HepG2 (cell line): ENCODE measurements around the gene SNAP25. TPM values are rescaled to one million over a fixed set of nuclear protein-coding genes. Genes with fewer than 3 reads are reported as not detected.

ENCODE experiments used
- ATAC-seq: fragments of 200-7000 bp; cut with Tn5 transposase; 3 replicates; pipeline ENCODE4 v1.9.1; 2020; ENCODE audit warnings: mild to moderate bottlenecking, moderate library complexity
- BruUV-seq: library from RNA; stranded (reverse); fragments of 400-500 nt; replicated peaks from 2 replicates; lab custom pipeline; 2021; lab: Mats Ljungman, UMichigan
- CTCF ChIA-PET: fragments of 300-600 bp; formaldehyde crosslinking; extraction: SDS; loops from one replicate; lab custom pipeline; 2021; ENCODE audit warnings: low total read pairs, inconsistent platforms, low intra/inter-chr PET ratio; lab: Yijun Ruan, JAX
- POLR2A ChIA-PET: fragments of 350-600 bp; sonication (Branson Sonifier 250); formaldehyde crosslinking; loops from one replicate; lab custom pipeline; 2020; ENCODE audit warnings: antibody characterized with exemption, inconsistent platforms; lab: Yijun Ruan, JAX
- DNase-seq: peaks from one replicate; pipeline ENCODE4 v3.0.0-alpha.2; 2015; ENCODE audit warnings: low spot score
- FAIRE-seq: peaks from 3 replicates; lab custom pipeline; 2011; peaks lifted over from hg19 to GRCh38; lab: Jason Lieb, UNC
- H2AFZ ChIP-seq: one replicate; pipeline ENCODE4 v1.6.1; 2011; ENCODE audit warnings: low read length, inconsistent platforms
- H3K27ac ChIP-seq: fragments of 300-600 bp; 3 replicates; pipeline ENCODE4 v1.8.0; 2011; ENCODE audit warnings: mixed run types, mild to moderate bottlenecking, mixed read lengths, low read length, inconsistent platforms; ENCODE audit not compliant: insufficient read depth; ENCODE audit errors: extremely low read length
- H3K27me3 ChIP-seq, 2 experiments: fragments of 200-600 bp in 1 of 2; 2 replicates in 1 of 2; 3 replicates in 1 of 2; pipeline versions ENCODE4 v1.6.0 to v1.8.0; 2011; ENCODE audit warnings: low read length in 2 of 2, mild to moderate bottlenecking in 2 of 2, moderate library complexity in 2 of 2, inconsistent platforms in 1 of 2; ENCODE audit not compliant: insufficient read depth in 2 of 2, control insufficient read depth in 1 of 2
- H3K36me3 ChIP-seq, 2 experiments: fragments of 200-600 bp in 1 of 2; replicated peaks in 1 of 2; 2 replicates in 1 of 2; 3 replicates in 1 of 2; pipeline versions ENCODE4 v1.5.1 to v1.8.0; 2011; ENCODE audit warnings: low read length in 2 of 2, inconsistent platforms in 1 of 2; ENCODE audit not compliant: insufficient read depth in 2 of 2, control insufficient read depth in 1 of 2
- H3K4me1 ChIP-seq: 2 replicates; pipeline ENCODE4 v1.5.1; 2012; ENCODE audit warnings: low read length, inconsistent platforms; ENCODE audit not compliant: insufficient read depth
- H3K4me2 ChIP-seq: 2 replicates; pipeline ENCODE4 v1.6.0; 2011; ENCODE audit warnings: low read depth, low read length, inconsistent platforms
- H3K4me3 ChIP-seq, 3 experiments: fragments of 200-600 bp in 1 of 3; sonication (generic), shearing (Covaris generic) in 1 of 3; replicated peaks in 1 of 3; 2 replicates each; pipeline ENCODE4 v1.5.1; 2011 to 2016; ENCODE audit warnings: low read length in 3 of 3, inconsistent platforms in 2 of 3, low read depth in 2 of 3, mild to moderate bottlenecking in 2 of 3, control low read depth in 1 of 3, mixed read lengths in 1 of 3; ENCODE audit not compliant: insufficient read depth in 1 of 3
- H3K79me2 ChIP-seq: one replicate; pipeline ENCODE4 v1.6.1; 2011; ENCODE audit warnings: low read length, inconsistent platforms; ENCODE audit not compliant: insufficient read depth
- H3K9ac ChIP-seq: 2 replicates; pipeline ENCODE4 v1.6.0; 2011; ENCODE audit warnings: mild to moderate bottlenecking, low read depth, low read length, inconsistent platforms; ENCODE audit not compliant: insufficient read depth
- H3K9me3 ChIP-seq: 2 replicates; pipeline ENCODE4 v1.5.1; 2012; ENCODE audit warnings: mild to moderate bottlenecking, low read length
- H4K20me1 ChIP-seq: 2 replicates; pipeline ENCODE4 v1.6.0; 2011; ENCODE audit warnings: inconsistent platforms, mild to moderate bottlenecking, low read length, moderate library complexity; ENCODE audit not compliant: insufficient read depth
- ATM ChIP-seq: fragments of 450-650 bp; IDR thresholded peaks from 2 replicates; pipeline ENCODE4 v1.7.1; 2017; ENCODE audit warnings: mild to moderate bottlenecking, borderline replicate concordance
- CCAR2 ChIP-seq: fragments of 200-400 bp; formaldehyde crosslinking; optimal IDR thresholded peaks from 2 replicates; pipeline ENCODE3; 2018; ENCODE audit warnings: low read depth, mild to moderate bottlenecking, low read length, moderate library complexity
- CENPT ChIP-seq: sonication (generic); formaldehyde crosslinking; IDR thresholded peaks from 2 replicates; pipeline ENCODE4 v1.8.0; 2022; ENCODE audit warnings: low read depth, mild to moderate bottlenecking, moderate library complexity, missing genetic modification reagents
- ERF ChIP-seq: IDR thresholded peaks from 2 replicates; pipeline ENCODE4 v1.6.1; 2018; ENCODE audit warnings: missing biosample characterization, missing genetic modification reagents
- HES4 ChIP-seq: sonication (generic); formaldehyde crosslinking; IDR thresholded peaks from 2 replicates; pipeline ENCODE4 v1.9.0; 2021; ENCODE audit warnings: mild to moderate bottlenecking, missing genetic modification reagents, borderline replicate concordance
- KDM1A ChIP-seq: IDR thresholded peaks from 2 replicates; pipeline ENCODE4 v1.6.1; 2016; ENCODE audit warnings: missing compliant biosample characterization
- MTF1 ChIP-seq: sonication (generic); formaldehyde crosslinking; IDR thresholded peaks from 2 replicates; pipeline ENCODE4 v1.5.0; 2020; ENCODE audit warnings: missing genetic modification reagents
- NKX3-1 ChIP-seq: sonication (generic); formaldehyde crosslinking; IDR thresholded peaks from 2 replicates; pipeline ENCODE4 v1.5.0; 2020; ENCODE audit warnings: missing genetic modification reagents
- PHF8 ChIP-seq: sonication (generic); formaldehyde crosslinking; IDR thresholded peaks from 2 replicates; pipeline ENCODE4 v1.5.0; 2020; ENCODE audit warnings: missing genetic modification reagents
- SIN3B ChIP-seq: fragments of 150-350 bp; IDR thresholded peaks from 2 replicates; pipeline ENCODE4 v1.6.1; 2014; ENCODE audit warnings: low read length
- U2AF2 ChIP-seq: fragments of 200-400 bp; formaldehyde crosslinking; IDR thresholded peaks from 2 replicates; pipeline ENCODE4 v1.6.1; 2017; ENCODE audit warnings: low read depth, mild to moderate bottlenecking, low read length
- ZFP36 ChIP-seq: fragments of 150-350 bp; IDR thresholded peaks from 2 replicates; pipeline ENCODE4 v1.6.1; 2018; ENCODE audit warnings: borderline replicate concordance, low read length, low read depth; ENCODE audit not compliant: partially characterized antibody
- ZNF564 ChIP-seq: sonication (generic); formaldehyde crosslinking; IDR thresholded peaks from 2 replicates; pipeline ENCODE4 v1.8.1; 2023; ENCODE audit warnings: mild to moderate bottlenecking, missing genetic modification reagents
- ZNF616 ChIP-seq: sonication (generic); formaldehyde crosslinking; IDR thresholded peaks from 2 replicates; pipeline ENCODE4 v1.5.0; 2020; ENCODE audit warnings: low read depth, mild to moderate bottlenecking, missing genetic modification reagents
- ZNF703 ChIP-seq: sonication (generic); formaldehyde crosslinking; IDR thresholded peaks from 2 replicates; pipeline ENCODE4 v1.5.1; 2020; ENCODE audit warnings: missing genetic modification reagents, mild to moderate bottlenecking, moderate library complexity, borderline replicate concordance
- WGBS: methylation state at CpG from one replicate; pipeline ENCODE4 v1.1.6; 2017; ENCODE audit warnings: low lambda C conversion rate; 5-methylcytosine and 5-hydroxymethylcytosine counted together
- in situ Hi-C: cut with HindIII; loops from 2 replicates; pipeline ENCODE4 v1.10.0; 2017; ENCODE audit warnings: low pct_unique_long_range_greater_than_20kb; ENCODE audit not compliant: extremely low pct_ligation_motif_present
- intact Hi-C: fragments of 100-400 bp; cut with micrococcal nuclease; formaldehyde crosslinking; loops from one replicate; pipeline ENCODE4 v1.10.0; 2022; ENCODE audit not compliant: unreplicated experiment
- polyA plus RNA-seq, 8 experiments: library from polyadenylated mRNA; depleted of rRNA in 3 of 8; stranded (reverse) in 7 of 8; unstranded in 1 of 8; fragments of >200 nt; fragmentation: Illumina TruSeq in 4 of 8; extraction: Trizol in 4 of 8; gene quantifications; 2 replicates each; pipeline versions ENCODE4 v1.2.1 to v1.2.3, GENCODE V29; 2011 to 2016; ENCODE audit warnings: low read depth in 4 of 8, missing spikeins in 1 of 8, mixed read lengths in 1 of 8; ENCODE audit not compliant: insufficient read depth in 1 of 8
- total RNA-seq, 5 experiments: library from RNA; depleted of rRNA; stranded (reverse); fragments of >200 nt; fragmentation: Illumina TruSeq; extraction: Trizol; gene quantifications; 2 replicates each; pipeline ENCODE4 v1.2.3, GENCODE V29; 2016; ENCODE audit warnings: low read depth in 1 of 5
- TF ChIP-seq, protein P1 (sequence below): sonication (generic); formaldehyde crosslinking; IDR thresholded peaks from 2 replicates; pipeline ENCODE4 v1.8.1; 2023; ENCODE audit warnings: missing genetic modification reagents, mild to moderate bottlenecking, borderline replicate concordance

The SNAP25 gene
- total and polyA plus RNA-seq, 2 of the 13 experiments (the other 11 are each of a cell fraction or from before 2014, with no cell fraction given) = not detected

DNA sequence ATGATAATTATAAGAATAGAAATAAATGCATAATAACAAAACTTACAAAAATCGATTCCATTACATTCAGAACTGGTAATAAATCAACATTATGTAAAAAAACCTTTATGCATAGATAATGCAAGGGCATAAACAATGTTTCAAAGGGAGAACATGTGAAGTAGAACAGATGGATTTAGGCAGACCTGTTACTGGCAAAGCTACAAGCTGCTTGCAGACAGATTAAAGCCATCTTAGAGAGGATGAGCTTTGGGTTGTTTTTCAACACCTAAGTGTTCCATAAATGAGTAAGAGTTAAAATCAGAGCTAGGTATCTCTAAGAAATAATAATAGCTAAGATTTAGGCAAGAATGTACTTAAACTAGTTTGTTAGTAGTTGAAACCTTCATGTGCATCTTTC is 37.2 kb downstream of the SNAP25 start:
- POLR2A ChIA-PET = no interaction called here
- Histone ChIP-seq H3K4me2 (no peak overlapping the region), H2AFZ (no peak overlapping the region), H3K4me3 (no peak overlapping the region), H3K79me2 (no peaks in the 10 kb centered on the region), H3K9me3 (no peaks in the 10 kb centered on the region), H3K27ac (no peak overlapping the region), H4K20me1 (no peaks in the 10 kb centered on the region), H3K36me3 (no peaks in the 10 kb centered on the region), H3K27me3 (peaks cover 0 to 3% of the 10 kb centered on the region in 2 experiments; a peak in 2 of 5 replicates), H3K9ac (no peak overlapping the region), H3K4me1 (peaks cover 7% of the 10 kb centered on the region)
- TF ChIP-seq NKX3-1 (CRISPR knock-in tag) (no peak), HES4 (CRISPR knock-in tag) (no peak), ZNF616 (CRISPR knock-in tag) (no peak), ZNF564 (CRISPR knock-in tag) (no peak), ZFP36 (no peak), CCAR2 (no peak), ATM (no peak), MTF1 (no peak), SIN3B (no peak)
- TF ChIP-seq, protein P1, sequence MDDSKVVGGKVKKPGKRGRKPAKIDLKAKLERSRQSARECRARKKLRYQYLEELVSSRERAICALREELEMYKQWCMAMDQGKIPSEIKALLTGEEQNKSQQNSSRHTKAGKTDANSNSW (CRISPR knock-in tag) = no peak
- DNase-seq (no peak), ATAC-seq (no peak), FAIRE-seq (no peak)
- in situ Hi-C loops (no loop called here), intact Hi-C loops (no loop called here)
- no TSS peak for BruUV-seq
- 0% methylated on average over 1 of the region's 1 CpG for WGBS
- CTCF ChIA-PET = no interaction called here

- H3K9ac ChIP-seq = no peak overlapping the region
- CTCF ChIA-PET = no interaction called here
- DNase-seq (no peak), FAIRE-seq (no peak), ATAC-seq (no peak)
- no peak overlapping the region for H3K4me2 ChIP-seq
- no peaks in the 10 kb centered on the region for H3K79me2 ChIP-seq
- H3K27ac ChIP-seq = no peak overlapping the region
- POLR2A ChIA-PET = no interaction called here
- H3K4me3 ChIP-seq = no peak overlapping the region
- no peak overlapping the region for H2AFZ ChIP-seq
- peaks cover 0 to 13% of the 10 kb centered on the region in 2 experiments; a peak in 3 of 5 replicates for H3K27me3 ChIP-seq
- no peaks in the 10 kb centered on the region for H4K20me1 ChIP-seq
- in situ Hi-C loops = no loop called here
- BruUV-seq = no TSS peak
- TF ChIP-seq KDM1A (no peak), ZNF703 (no peak), PHF8 (CRISPR knock-in tag) (no peak), CENPT (CRISPR knock-in tag) (no peak), U2AF2 (no peak), ERF (CRISPR knock-in tag) (no peak)
- H3K9me3 ChIP-seq = no peaks in the 10 kb centered on the region
- intact Hi-C loops = no loop called here
- H3K36me3 ChIP-seq = no peaks in the 10 kb centered on the region
- H3K4me1 ChIP-seq = peaks cover 20% of the 10 kb centered on the region
These were observed 40.5 kb downstream of the SNAP25 start for GRCh38 chr20:10259166-10259565.
